ENCODE data around the gene MCAT.

MCAT gene

DNA sequence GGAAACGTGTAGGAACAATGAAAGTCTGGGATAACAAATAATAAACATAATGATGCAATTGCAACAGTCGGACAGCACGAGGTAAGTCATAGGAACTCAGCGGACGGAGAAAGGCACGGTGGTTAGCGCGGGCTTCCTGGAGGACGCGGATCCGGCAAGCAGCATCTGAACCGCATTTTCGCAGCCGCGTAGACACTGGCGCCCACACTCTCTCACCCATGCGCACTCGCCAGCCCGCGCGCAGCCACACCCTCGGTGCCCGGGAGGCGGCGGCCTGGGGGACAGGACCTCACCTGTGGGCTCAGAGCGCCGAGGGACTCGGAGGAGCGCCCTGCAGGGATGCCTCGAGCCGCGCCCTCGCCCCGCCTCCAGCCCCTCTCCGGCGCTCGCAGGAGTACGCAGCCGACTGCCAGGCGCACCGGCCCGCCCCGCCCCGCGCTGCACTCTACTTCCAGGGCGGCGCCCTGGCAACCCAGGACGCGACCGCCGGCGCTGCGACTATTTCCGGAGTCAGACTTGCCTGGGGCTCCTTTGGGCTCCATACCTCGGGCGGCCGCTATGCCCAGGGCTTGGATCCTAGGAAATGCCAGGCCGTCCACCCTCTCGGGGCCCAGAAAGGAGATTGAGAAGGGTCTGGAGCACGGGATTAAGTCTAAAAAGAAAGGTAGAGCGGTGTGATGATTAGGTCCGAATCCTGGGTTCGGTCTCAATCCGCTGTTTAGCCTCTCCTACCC lies 54.0 kb downstream of the MCAT start, which contains the start of gene TTLL1:
TSS of gene TTLL1 (minus strand) at position 408 of the 734 bp plus-strand sequence. CDS start 13,805 bp downstream, outside the sequence.
- ATAC-seq: peak; percentile 94 to 97

DNA sequence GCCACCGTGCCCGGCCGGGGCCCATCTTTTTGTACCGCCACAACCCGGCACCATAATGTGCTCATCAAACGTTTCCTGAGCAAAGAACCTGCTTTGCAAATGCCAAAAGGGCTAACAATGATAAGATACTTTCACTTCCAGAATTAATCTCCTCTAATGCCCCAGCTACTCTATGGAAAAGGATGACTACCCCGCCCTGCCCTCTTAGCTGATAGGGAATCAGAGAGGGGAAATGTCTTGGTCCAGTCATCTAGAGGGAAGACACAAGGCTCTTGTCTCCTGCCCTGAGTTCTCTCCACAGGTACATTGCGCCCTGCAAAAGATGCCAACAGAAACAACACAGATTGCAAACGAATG lies 54.6 kb downstream of the MCAT start:
- ATAC-seq: no peak

DNA sequence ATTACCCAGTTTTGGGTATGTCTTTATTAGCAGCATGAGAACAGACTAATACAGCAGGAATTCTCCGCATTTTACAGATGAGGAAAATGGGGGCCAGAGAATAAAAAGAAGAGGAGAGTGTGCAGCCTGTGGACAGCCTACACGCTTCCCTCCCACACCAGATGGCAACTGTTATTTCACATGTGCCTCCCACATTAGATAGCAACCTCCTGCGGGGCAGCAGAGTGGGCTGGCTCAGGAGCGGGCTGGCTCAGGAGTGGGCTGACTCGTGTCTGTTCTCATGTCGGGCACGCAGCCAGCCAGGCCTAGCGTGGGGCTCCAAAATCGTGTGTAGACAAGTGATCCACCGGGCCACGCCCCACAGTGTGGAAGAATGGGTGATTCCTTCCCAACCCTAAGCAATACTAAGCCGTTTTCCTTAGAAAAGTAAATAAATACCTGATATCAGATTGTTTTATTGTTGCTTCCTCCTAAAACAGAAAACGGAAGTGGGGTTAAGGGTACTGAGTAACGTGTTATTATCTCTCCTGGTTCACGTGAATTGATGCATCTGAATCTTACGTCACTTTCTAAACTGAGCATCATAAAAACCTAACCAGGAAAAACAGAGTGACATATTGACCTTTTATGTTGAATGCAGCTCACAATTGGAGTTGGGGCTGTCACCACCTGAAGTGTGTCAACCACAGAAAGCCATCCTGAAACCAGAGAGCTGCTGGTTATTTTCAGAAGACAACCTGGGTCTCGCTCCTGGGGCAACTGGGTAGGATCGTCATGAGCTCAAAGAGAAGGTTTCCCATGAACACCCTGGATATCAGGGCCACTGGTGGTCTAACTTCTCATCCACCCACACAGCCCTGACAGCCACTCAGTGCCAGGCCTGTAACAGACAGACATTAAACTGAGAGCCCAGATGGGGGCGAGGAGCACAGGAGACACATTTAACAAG lies 57.3 kb downstream of the MCAT start:
- no peak for ATAC-seq

Data from activated CD4-positive, CD25-positive, alpha-beta regulatory T cell treated with anti-CD3 and anti-CD28 coated beads, Interleukin-2, amount 50 U/mL, for 24 hours (primary cell).